Osteoblast (primary cell): ENCODE measurements around the gene ABO. TPM values are rescaled to one million over a fixed set of nuclear protein-coding genes. Genes with fewer than 3 reads are reported as not detected.
"Not testable (repeated sequence)": the region's sequence is repeated elsewhere in the genome, so short reads cannot be mapped to it uniquely, and the experiment has no call there.

Experiments used
- DNase-seq: peaks from one replicate; pipeline ENCODE4 v3.0.0; 2011; ENCODE audit warnings: low spot score, mixed read lengths; ENCODE audit not compliant: insufficient read length; ENCODE audit errors: missing footprints
- H2AFZ ChIP-seq: 2 replicates; pipeline ENCODE4 v1.6.0; 2011; ENCODE audit warnings: mild to moderate bottlenecking, low read length
- H3K27ac ChIP-seq: 2 replicates; pipeline ENCODE4 v1.5.1; 2011; ENCODE audit warnings: mild to moderate bottlenecking, low read depth, low read length, moderate library complexity
- H3K27me3 ChIP-seq: 2 replicates; pipeline ENCODE4 v1.6.0; 2012; ENCODE audit warnings: mild to moderate bottlenecking, control low read depth, inconsistent platforms, low read length, moderate library complexity; ENCODE audit not compliant: insufficient read depth
- H3K36me3 ChIP-seq: 2 replicates; pipeline ENCODE4 v1.5.1; 2011; ENCODE audit warnings: mild to moderate bottlenecking, low read length, control low read depth, moderate library complexity; ENCODE audit not compliant: insufficient read depth
- H3K4me1 ChIP-seq: 2 replicates; pipeline ENCODE4 v1.5.1; 2011; ENCODE audit warnings: mild to moderate bottlenecking, low read length, control low read depth, moderate library complexity; ENCODE audit not compliant: insufficient read depth
- H3K4me2 ChIP-seq: 2 replicates; pipeline ENCODE4 v1.6.0; 2011; ENCODE audit warnings: mild to moderate bottlenecking, low read length; ENCODE audit not compliant: insufficient read depth
- H3K4me3 ChIP-seq: fragments of 200-600 bp; sonication (generic); 3 replicates; pipeline ENCODE4 v1.5.1; 2012; ENCODE audit warnings: mild to moderate bottlenecking, low read length, inconsistent platforms; ENCODE audit not compliant: insufficient read depth
- H3K79me2 ChIP-seq: 2 replicates; pipeline ENCODE4 v1.6.0; 2012; ENCODE audit warnings: mild to moderate bottlenecking, low read length, control low read depth, inconsistent platforms; ENCODE audit not compliant: insufficient read depth
- H3K9me3 ChIP-seq: 2 replicates; pipeline ENCODE4 v1.5.1; 2011; ENCODE audit warnings: low read depth, low read length, control low read depth
- H4K20me1 ChIP-seq: 2 replicates; pipeline ENCODE4 v1.6.0; 2012; ENCODE audit warnings: mild to moderate bottlenecking, low read length, control low read depth; ENCODE audit not compliant: insufficient read depth
- CTCF ChIP-seq: IDR thresholded peaks from 2 replicates; pipeline ENCODE4 v1.5.1; 2011; ENCODE audit warnings: mild to moderate bottlenecking, low read depth, low read length, moderate library complexity; ENCODE audit errors: extremely low read depth
- total RNA-seq: library from RNA; depleted of rRNA; stranded (reverse); fragments of >200 nt; gene quantifications from 2 replicates; pipeline ENCODE4 v1.2.3, GENCODE V29; 2012

The ABO gene
- total RNA-seq, 1 donor, result not detected

- no peaks in the 10 kb centered on the region for H3K9me3 ChIP-seq
- no peaks in the 10 kb centered on the region for H4K20me1 ChIP-seq
- H2AFZ ChIP-seq, result no peak overlapping the region
- no peak for DNase-seq
- H3K27ac ChIP-seq, result no peak overlapping the region
- H3K4me3 ChIP-seq, result no peak overlapping the region
- no peaks in the 10 kb centered on the region for H3K4me1 ChIP-seq
- no peak for TF ChIP-seq CTCF
- H3K4me2 ChIP-seq, result no peak overlapping the region
- no peaks in the 10 kb centered on the region for H3K36me3 ChIP-seq
- H3K79me2 ChIP-seq, result no peaks in the 10 kb centered on the region
- H3K27me3 ChIP-seq, result no peaks in the 10 kb centered on the region
Observed at GRCh38 chr9:133224762-133225161, 50.2 kb downstream of the ABO start.

- not testable (repeated sequence) for H3K79me2 ChIP-seq, H3K27me3 ChIP-seq, H3K9me3 ChIP-seq, H2AFZ ChIP-seq, H3K4me2 ChIP-seq, H3K4me3 ChIP-seq, H3K36me3 ChIP-seq, H3K4me1 ChIP-seq, H3K27ac ChIP-seq, H4K20me1 ChIP-seq
- peak; percentile 23 for DNase-seq
Observed at GRCh38 chr9:133223159-133223756, 51.7 kb downstream of the ABO start.

- H3K27me3 ChIP-seq, H3K4me3 ChIP-seq, H3K9me3 ChIP-seq, H3K27ac ChIP-seq, H3K4me2 ChIP-seq, H3K79me2 ChIP-seq, H4K20me1 ChIP-seq, H3K4me1 ChIP-seq, DNase-seq, H2AFZ ChIP-seq, H3K36me3 ChIP-seq: not testable (repeated sequence)
Observed at GRCh38 chr9:133221994-133222393, 53.0 kb downstream of the ABO start.

- Histone ChIP-seq H3K79me2 (no peaks in the 10 kb centered on the region), H3K36me3 (no peaks in the 10 kb centered on the region), H3K27me3 (peaks cover 5% of the 10 kb centered on the region), H3K4me3 (no peak overlapping the region), H2AFZ (no peak overlapping the region), H3K9me3 (no peaks in the 10 kb centered on the region), H4K20me1 (no peaks in the 10 kb centered on the region), H3K27ac (no peak overlapping the region), H3K4me2 (no peak overlapping the region), H3K4me1 (no peaks in the 10 kb centered on the region)
- TF ChIP-seq CTCF, result no peak
- DNase-seq, result no peak
Observed at GRCh38 chr9:133221177-133221809, 53.7 kb downstream of the ABO start.

GRCh38 chr9:133218049-133218975 lies 56.7 kb downstream of the ABO start:
- H4K20me1 ChIP-seq, H3K4me1 ChIP-seq, H2AFZ ChIP-seq, H3K9me3 ChIP-seq, H3K36me3 ChIP-seq, H3K27me3 ChIP-seq, H3K4me3 ChIP-seq, DNase-seq, H3K27ac ChIP-seq, H3K79me2 ChIP-seq, H3K4me2 ChIP-seq: not testable (repeated sequence)

GRCh38 chr9:133217333-133217988 lies 57.5 kb downstream of the ABO start:
- not testable (repeated sequence) for H3K27me3 ChIP-seq, H3K9me3 ChIP-seq, H2AFZ ChIP-seq, H3K27ac ChIP-seq, H4K20me1 ChIP-seq, H3K4me2 ChIP-seq, H3K4me3 ChIP-seq, DNase-seq, H3K36me3 ChIP-seq, H3K4me1 ChIP-seq, H3K79me2 ChIP-seq

- H4K20me1 ChIP-seq, H3K27ac ChIP-seq, H3K79me2 ChIP-seq, H3K4me3 ChIP-seq, H3K9me3 ChIP-seq, H3K27me3 ChIP-seq, H2AFZ ChIP-seq, H3K36me3 ChIP-seq, H3K4me2 ChIP-seq, DNase-seq, H3K4me1 ChIP-seq: not testable (repeated sequence)
Observed at GRCh38 chr9:133214276-133214675, 60.7 kb downstream of the ABO start.
